Naive thymus-derived CD8-positive, alpha-beta T cell (primary cell): Measurements from ENCODE around the gene DDIT3. TPM values are rescaled to one million over a fixed set of nuclear protein-coding genes. Genes with fewer than 3 reads are reported as not detected.

Experiments
- ATAC-seq, 2 donors: fragments of 150-1000 bp; cut with Tn5 transposase in 1 of 2; sonication (Bioruptor Pico), chemical (Tn5 transposase) in 1 of 2; 1 replicate in 1 of 2; 2 replicates in 1 of 2; pipeline ENCODE4 v1.10.0; 2021; ENCODE audit warnings: mild to moderate bottlenecking in 2 of 2, moderate library complexity in 2 of 2
- POLR2A ChIA-PET: fragments of 350-600 bp; sonication (Branson Sonifier 250); formaldehyde crosslinking; loops from one replicate; lab custom pipeline; 2021; ENCODE audit warnings: antibody characterized with exemption; lab: Charles Lee
- DNase-seq, 10 donors: peaks; one replicate each; pipeline versions ENCODE4 v3.0.0 to v3.0.0-alpha.2; 2020 to 2022
- H3K27ac Mint-ChIP-seq, 10 donors: one replicate each; pipeline ENCODE4 v1.8.0; 2020 to 2022; ENCODE audit warnings: mild to moderate bottlenecking in 10 of 10, mixed read lengths in 10 of 10, moderate library complexity in 4 of 10, inconsistent platforms in 1 of 10
- H3K27me3 Mint-ChIP-seq, 5 donors: one replicate each; pipeline ENCODE4 v1.8.0; 2021 to 2022; ENCODE audit warnings: mixed read lengths in 5 of 5
- H3K36me3 Mint-ChIP-seq, 3 donors: one replicate each; pipeline ENCODE4 v1.8.0; 2020 to 2022; ENCODE audit warnings: mixed read lengths in 3 of 3, mild to moderate bottlenecking in 2 of 3, inconsistent platforms in 1 of 3
- H3K4me1 Mint-ChIP-seq, 4 donors: one replicate each; pipeline ENCODE4 v1.8.0; 2021 to 2022; ENCODE audit warnings: mixed read lengths in 4 of 4
- H3K4me3 Mint-ChIP-seq, 10 donors: one replicate each; pipeline ENCODE4 v1.8.0; 2020 to 2022; ENCODE audit warnings: mild to moderate bottlenecking in 10 of 10, mixed read lengths in 10 of 10, moderate library complexity in 6 of 10, inconsistent platforms in 1 of 10
- H3K9me3 Mint-ChIP-seq, 9 donors: one replicate each; pipeline ENCODE4 v1.8.0; 2020 to 2022; ENCODE audit warnings: mixed read lengths in 9 of 9, mild to moderate bottlenecking in 3 of 9, inconsistent platforms in 1 of 9, moderate library complexity in 1 of 9
- microRNA-seq: library from miRNA; unstranded; fragments of <30 nt; microRNA quantifications from one replicate; pipeline ENCODE4 v1.2.0, GENCODE V29; 2022; ENCODE audit warnings: borderline microRNAs expressed
- polyA plus RNA-seq, 3 donors: library from polyadenylated mRNA; unstranded; fragments of 300-500 nt; fragmentation: Illumina TruSeq; gene quantifications; one replicate each; pipeline ENCODE4 v1.2.3, GENCODE V29; 2021
- total RNA-seq, 8 experiments: library from RNA in 2 of 8; stranded (reverse) in 2 of 8; gene quantifications; one replicate each; pipeline ENCODE4 v1.2.3 and lab custom pipeline; 2021 to 2026

DDIT3 gene
- total and polyA plus RNA-seq, 5 experiments from 2014 or later = 13.1 to 89.5 (median 18.7) TPM

DNA sequence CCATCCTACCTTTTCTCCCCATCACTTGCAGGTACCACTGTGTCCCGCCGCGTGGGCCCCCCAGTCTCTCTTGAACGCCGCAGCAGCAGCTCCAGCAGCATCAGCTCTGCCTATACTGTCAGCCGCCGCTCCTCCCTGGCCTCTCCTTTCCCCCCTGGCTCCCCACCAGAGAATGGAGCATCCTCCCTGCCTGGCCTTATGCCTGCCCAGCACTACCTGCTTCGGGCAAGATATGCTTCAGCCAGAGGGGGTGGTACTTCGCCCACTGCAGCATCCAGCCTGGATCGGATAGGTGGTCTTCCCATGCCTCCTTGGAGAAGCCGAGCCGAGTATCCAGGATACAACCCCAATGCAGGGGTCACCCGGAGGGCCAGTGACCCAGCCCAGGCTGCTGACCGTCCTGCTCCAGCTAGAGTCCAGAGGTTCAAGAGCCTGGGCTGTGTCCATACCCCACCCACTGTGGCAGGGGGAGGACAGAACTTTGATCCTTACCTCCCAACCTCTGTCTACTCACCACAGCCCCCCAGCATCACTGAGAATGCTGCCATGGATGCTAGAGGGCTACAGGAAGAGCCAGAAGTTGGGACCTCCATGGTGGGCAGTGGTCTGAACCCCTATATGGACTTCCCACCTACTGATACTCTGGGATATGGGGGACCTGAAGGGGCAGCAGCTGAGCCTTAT is 49.9 kb downstream of the DDIT3 start:
- peak overlapping the region in 3 of 10 donors; percentile 25 to 68 (median 63) for H3K27ac Mint-ChIP-seq
- no peak overlapping the region for H3K4me3 Mint-ChIP-seq
- peaks cover 5 to 74% (median 12%) of the 10 kb centered on the region in 3 donors for H3K36me3 Mint-ChIP-seq
- POLR2A ChIA-PET = interaction anchor here (0.6 to 1.5 kb wide), 4 partner anchors 9 to 268 kb away, joined by 4 to 5 read pairs (median 4); partner anchors contain the start of genes AGAP2 and GLI1
- H3K9me3 Mint-ChIP-seq = no peaks in the 10 kb centered on the region
- no peak for DNase-seq
- H3K27me3 Mint-ChIP-seq = no peaks in the 10 kb centered on the region
- ATAC-seq = no peak
- peaks cover 34 to 63% (median 54%) of the 10 kb centered on the region in 4 donors for H3K4me1 Mint-ChIP-seq

DNA sequence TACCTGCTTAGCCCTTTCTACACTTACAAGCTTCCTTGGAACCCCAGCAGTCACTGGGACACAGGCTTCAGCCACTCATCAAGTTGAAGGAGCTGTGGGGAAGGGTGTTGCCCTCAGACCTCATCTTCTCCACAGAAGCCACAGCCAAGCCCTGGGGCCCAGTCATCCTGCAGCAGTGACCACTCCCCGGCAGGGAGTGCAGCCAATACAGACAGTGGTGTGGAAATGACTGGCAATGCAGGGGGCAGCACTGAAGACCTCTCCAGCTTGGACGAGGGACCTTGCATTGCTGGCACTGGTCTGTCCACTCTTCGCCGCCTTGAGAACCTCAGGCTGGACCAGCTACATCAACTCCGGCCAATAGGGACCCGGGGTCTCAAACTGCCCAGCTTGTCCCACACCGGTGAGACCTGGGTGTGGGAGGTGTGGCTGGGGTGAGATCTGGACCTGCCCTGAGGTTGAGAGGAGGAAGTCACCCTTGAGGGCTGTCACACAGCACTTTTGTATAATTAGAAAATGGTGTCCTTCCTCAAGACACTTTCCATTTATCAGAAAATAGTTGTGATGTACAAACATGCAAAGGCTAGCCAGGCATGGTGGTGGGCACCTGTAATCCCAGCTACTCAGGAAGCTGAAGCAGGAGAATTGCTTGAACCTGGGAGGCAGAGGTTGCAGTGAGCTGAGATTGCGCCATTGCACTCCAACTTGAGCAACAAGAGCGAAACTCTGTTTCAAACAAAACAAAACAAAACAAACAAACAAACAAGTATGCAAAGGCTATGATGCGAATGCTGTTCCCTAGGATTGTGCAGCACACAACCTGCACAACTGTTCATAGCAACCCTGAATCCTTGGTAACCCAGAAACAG is 50.8 kb downstream of the DDIT3 start:
- H3K36me3 Mint-ChIP-seq = peaks cover 5 to 66% (median 11%) of the 10 kb centered on the region in 3 donors
- H3K27ac Mint-ChIP-seq = peak overlapping the region in 8 of 10 donors; percentile 25 to 85 (median 58)
- H3K9me3 Mint-ChIP-seq = no peaks in the 10 kb centered on the region
- ATAC-seq = no peak
- no peak overlapping the region for H3K4me3 Mint-ChIP-seq
- POLR2A ChIA-PET = interaction anchor here (0.9 to 1.5 kb wide), 4 partner anchors 8 to 11 kb away, joined by 3 to 5 read pairs (median 4); partner anchors contain the start of gene GLI1
- H3K27me3 Mint-ChIP-seq = no peaks in the 10 kb centered on the region
- no peak for DNase-seq
- peaks cover 30 to 61% (median 47%) of the 10 kb centered on the region in 4 donors for H3K4me1 Mint-ChIP-seq

DNA sequence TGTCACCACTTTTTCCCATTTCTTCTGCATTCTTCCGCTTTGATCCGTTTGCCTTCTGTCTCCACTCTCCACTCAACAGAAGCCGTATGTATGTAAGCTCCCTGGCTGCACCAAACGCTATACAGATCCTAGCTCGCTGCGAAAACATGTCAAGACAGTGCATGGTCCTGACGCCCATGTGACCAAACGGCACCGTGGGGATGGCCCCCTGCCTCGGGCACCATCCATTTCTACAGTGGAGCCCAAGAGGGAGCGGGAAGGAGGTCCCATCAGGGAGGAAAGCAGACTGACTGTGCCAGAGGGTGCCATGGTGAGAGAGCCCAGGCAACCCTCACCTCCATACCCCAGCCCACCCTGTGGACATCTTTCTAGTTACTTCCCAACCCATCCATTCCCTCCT is 52.4 kb downstream of the DDIT3 start:
- H3K27ac Mint-ChIP-seq = peak overlapping the region in 9 of 10 donors; percentile 63 to 90 (median 76)

DNA sequence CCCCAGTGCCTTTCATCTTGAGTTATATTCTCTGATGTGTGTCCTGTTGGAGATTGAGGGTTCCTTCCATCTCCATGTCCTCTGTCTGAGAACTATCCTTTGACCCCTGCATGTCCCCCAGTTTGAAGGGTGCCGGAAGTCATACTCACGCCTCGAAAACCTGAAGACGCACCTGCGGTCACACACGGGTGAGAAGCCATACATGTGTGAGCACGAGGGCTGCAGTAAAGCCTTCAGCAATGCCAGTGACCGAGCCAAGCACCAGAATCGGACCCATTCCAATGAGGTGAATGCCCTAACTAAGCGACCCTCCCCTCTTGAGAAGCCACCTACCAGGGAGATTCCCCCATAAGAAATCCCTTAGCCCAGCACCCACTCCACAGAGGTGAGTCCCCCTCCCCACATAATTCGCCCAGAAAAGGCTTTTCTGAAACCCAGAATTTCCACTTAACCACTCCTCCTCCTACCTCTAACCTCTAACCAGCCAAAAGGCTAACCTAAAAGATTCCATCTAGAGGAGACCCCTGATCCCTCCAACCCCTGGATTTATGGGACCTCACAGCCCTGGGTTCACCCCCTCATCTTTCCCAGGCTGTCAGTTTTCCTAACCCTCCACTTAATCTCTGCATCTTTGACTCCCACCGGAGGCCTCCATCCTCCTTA is 53.0 kb downstream of the DDIT3 start:
- Mint-ChIP-seq H3K27me3 (peaks cover 0 to 2% (median 0%) of the 10 kb centered on the region in 5 donors), H3K4me1 (peaks cover 22 to 47% (median 38%) of the 10 kb centered on the region in 4 donors), H3K36me3 (peaks cover 0 to 44% (median 5%) of the 10 kb centered on the region in 3 donors), H3K4me3 (no peak overlapping the region), H3K9me3 (no peaks in the 10 kb centered on the region), H3K27ac (peak overlapping the region in 9 of 10 donors; percentile 41 to 85 (median 62))
- DNase-seq = no peak
- POLR2A ChIA-PET = interaction anchor here (0.5 kb wide), 1 partner anchor 249 kb away, joined by 5 read pairs; no protein-coding TSS in a partner anchor
- ATAC-seq = no peak

More for the DNA sequence above, 52.4 kb downstream of the DDIT3 start:
- DNase-seq = no peak
- no peaks in the 10 kb centered on the region for H3K27me3 Mint-ChIP-seq
- no peak overlapping the region for H3K4me3 Mint-ChIP-seq
- peaks cover 18 to 47% (median 38%) of the 10 kb centered on the region in 4 donors for H3K4me1 Mint-ChIP-seq
- peak in 1 of 2 donors; percentile 5 for ATAC-seq
- no peaks in the 10 kb centered on the region for H3K9me3 Mint-ChIP-seq
- POLR2A ChIA-PET = interaction anchor here (0.5 kb wide), 1 partner anchor 248 kb away, joined by 5 read pairs; no protein-coding TSS in a partner anchor
- peaks cover 0 to 50% (median 7%) of the 10 kb centered on the region in 3 donors for H3K36me3 Mint-ChIP-seq

Small RNA genes within 50 kb of the gene (microRNA-seq; reads per million reads assigned to microRNA genes)
- gene MIR616 = 2.1 reads per million
- not detected for gene MIR6758

Other genes with a start within 250 kb of the DDIT3 start
- gene R3HDM2, start 89.5 kb downstream of the DDIT3 start, total RNA-seq = 100 to 1,000 TPM; 104 to 115 TPM
- 10 to 100 TPM in 1 of 3 donors, 1 to 10 TPM in 2; 5.4 to 17.3 (median 7.4) TPM for gene R3HDM2, start 89.5 kb downstream of the DDIT3 start, polyA plus RNA-seq
- under 1 TPM; 0.18 to 0.19 TPM for gene INHBC, start 85.7 kb downstream of the DDIT3 start, total RNA-seq
- gene INHBC, start 85.7 kb downstream of the DDIT3 start, polyA plus RNA-seq = not detected
- not detected for gene INHBE, start 65.2 kb downstream of the DDIT3 start, total RNA-seq
- gene INHBE, start 65.2 kb downstream of the DDIT3 start, polyA plus RNA-seq = under 1 TPM in 1 of 3 donors, not detected in 2; 0.16 TPM
- 1 to 10 TPM; 1.9 to 2.7 TPM for gene GLI1, start 60.7 kb downstream of the DDIT3 start, total RNA-seq
- gene GLI1, start 60.7 kb downstream of the DDIT3 start, polyA plus RNA-seq = not detected
- 100 to 1,000 TPM; 287 to 291 TPM for gene ARHGAP9, start 40.6 kb downstream of the DDIT3 start, total RNA-seq
- gene ARHGAP9, start 40.6 kb downstream of the DDIT3 start, polyA plus RNA-seq = 100 to 1,000 TPM; 136 to 240 (median 150) TPM
- 100 to 1,000 TPM; 368 to 386 TPM for gene MARS1, start 32.4 kb downstream of the DDIT3 start, total RNA-seq
- 10 to 100 TPM; 81.0 to 93.5 (median 91.9) TPM for gene MARS1, start 32.4 kb downstream of the DDIT3 start, polyA plus RNA-seq
- 100 to 1,000 TPM in 1 of 2 experiments, 10 to 100 TPM in 1; 98.5 to 104 TPM for gene MBD6, start 2.3 kb upstream of the DDIT3 start, total RNA-seq
- gene MBD6, start 2.3 kb upstream of the DDIT3 start, polyA plus RNA-seq = 1 to 10 TPM in 2 of 3 donors, under 1 TPM in 1; 0.38 to 2.5 (median 2.1) TPM
- 10 to 100 TPM; 69.0 to 70.5 TPM for gene DCTN2, start 26.7 kb upstream of the DDIT3 start, total RNA-seq
- gene DCTN2, start 26.7 kb upstream of the DDIT3 start, polyA plus RNA-seq = 10 to 100 TPM; 60.6 to 67.8 (median 67.7) TPM
- gene KIF5A, start 29.5 kb upstream of the DDIT3 start, total RNA-seq = 1 to 10 TPM; 1.5 to 2.3 TPM
- under 1 TPM in 2 of 3 donors, not detected in 1; 0.17 to 0.20 TPM for gene KIF5A, start 29.5 kb upstream of the DDIT3 start, polyA plus RNA-seq
- gene PIP4K2C, start 70.7 kb upstream of the DDIT3 start, total RNA-seq = 10 to 100 TPM; 23.4 to 24.8 TPM
- gene PIP4K2C, start 70.7 kb upstream of the DDIT3 start, polyA plus RNA-seq = 10 to 100 TPM; 10.9 to 24.6 (median 22.7) TPM
- gene DTX3, start 84.3 kb upstream of the DDIT3 start, total RNA-seq = 10 to 100 TPM; 36.2 to 36.3 TPM
- 1 to 10 TPM; 4.9 to 9.4 (median 7.7) TPM for gene DTX3, start 84.3 kb upstream of the DDIT3 start, polyA plus RNA-seq
- under 1 TPM; 0.27 to 0.55 TPM for gene ARHGEF25, start 90.9 kb upstream of the DDIT3 start, total RNA-seq
- not detected for gene ARHGEF25, start 90.9 kb upstream of the DDIT3 start, polyA plus RNA-seq
- under 1 TPM in 1 of 2 experiments, not detected in 1; 0.30 TPM for gene B4GALNT1, start 112.7 kb upstream of the DDIT3 start, total RNA-seq
- gene B4GALNT1, start 112.7 kb upstream of the DDIT3 start, polyA plus RNA-seq = not detected
- 100 to 1,000 TPM; 158 to 166 TPM for gene OS9, start 173.6 kb upstream of the DDIT3 start, total RNA-seq
- 10 to 100 TPM; 53.6 to 56.3 (median 53.6) TPM for gene OS9, start 173.6 kb upstream of the DDIT3 start, polyA plus RNA-seq
- 10 to 100 TPM; 54.4 to 58.8 TPM for gene AGAP2, start 218.2 kb upstream of the DDIT3 start, total RNA-seq
- gene AGAP2, start 218.2 kb upstream of the DDIT3 start, polyA plus RNA-seq = 1 to 10 TPM; 4.3 to 6.9 (median 5.6) TPM
- gene TSPAN31, start 224.5 kb upstream of the DDIT3 start, total RNA-seq = 10 to 100 TPM; 22.5 to 24.8 TPM
- 10 to 100 TPM; 42.2 to 53.3 (median 47.3) TPM for gene TSPAN31, start 224.5 kb upstream of the DDIT3 start, polyA plus RNA-seq
- 10 to 100 TPM; 44.6 to 49.0 TPM for gene CDK4, start 231.8 kb upstream of the DDIT3 start, total RNA-seq
- gene CDK4, start 231.8 kb upstream of the DDIT3 start, polyA plus RNA-seq = 100 to 1,000 TPM in 1 of 3 donors, 10 to 100 TPM in 2; 71.3 to 101 (median 80.5) TPM
- gene MARCHF9, start 234.6 kb upstream of the DDIT3 start, total RNA-seq = 10 to 100 TPM; 59.5 to 64.8 TPM
- gene MARCHF9, start 234.6 kb upstream of the DDIT3 start, polyA plus RNA-seq = 1 to 10 TPM; 2.2 to 6.6 (median 4.5) TPM
- gene CYP27B1, start 246.6 kb upstream of the DDIT3 start, total RNA-seq = 1 to 10 TPM; 1.4 to 1.6 TPM
- gene CYP27B1, start 246.6 kb upstream of the DDIT3 start, polyA plus RNA-seq = not detected